Uterus (tissue), 4 donors: Measurements from ENCODE around the gene ATP13A5. TPM values are rescaled to one million over a fixed set of nuclear protein-coding genes. Genes with fewer than 3 reads are reported as not detected.

ENCODE experiments used
- total RNA-seq, 4 donors: library from RNA; depleted of rRNA in 3 of 4; stranded (reverse); fragments of >200 nt in 3 of 4; gene quantifications; one replicate each; pipeline versions ENCODE4 v1.1.0 to v1.2.4, GENCODE V29; 2014 to 2023
- donor health status: DM: yes; HTN: yes; CAD: no.

ATP13A5 gene
- total RNA-seq, 4 donors from 2014 or later = not detected

Other genes starting within 250 kb of the ATP13A5 start
- 1 to 10 TPM in 1 of 4 donors, not detected in 3; 1.4 TPM for gene PLAAT1, start 137.5 kb downstream of the ATP13A5 start, total RNA-seq
- gene ATP13A4, start 176.1 kb upstream of the ATP13A5 start, total RNA-seq = 1 to 10 TPM in 1 of 4 donors, under 1 TPM in 2, not detected in 1; 0.77 to 5.9 (median 0.88) TPM
- gene OPA1, start 214.5 kb upstream of the ATP13A5 start, total RNA-seq = 10 to 100 TPM; 20.3 to 68.4 (median 39.7) TPM